ENCODE data around the gene TCF7L2.

TCF7L2 gene

DNA sequence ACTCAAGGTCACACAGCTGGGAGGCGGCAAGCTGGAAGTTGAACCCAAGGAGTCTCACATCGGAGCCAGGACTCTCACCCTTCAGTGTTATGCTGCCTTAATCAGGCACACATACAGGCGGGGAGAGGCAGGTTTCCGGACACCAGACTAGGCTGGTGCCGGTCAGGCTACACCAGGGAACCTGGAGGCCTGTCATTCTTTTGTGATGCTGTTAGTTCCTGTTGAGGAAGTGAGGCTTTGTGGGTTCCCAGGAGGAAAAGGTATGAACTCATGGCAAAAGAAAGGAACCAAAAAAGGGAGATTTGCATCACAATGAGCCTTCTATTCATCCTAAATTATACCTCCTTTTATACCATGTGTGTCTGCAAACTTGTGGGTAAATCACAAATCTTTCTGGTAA is 103.8 kb downstream of the TCF7L2 start:
- DNase-seq: no peak
- no peaks in the 10 kb centered on the region for H3K9me3 ChIP-seq (ENCODE audit: severe bottlenecking)
- no peak for TF ChIP-seq CTCF (IDR thresholded peaks at IDR 0.05; ENCODE audit: low read depth, low read length)
- H3K36me3 ChIP-seq: no peaks in the 10 kb centered on the region
- no peak overlapping the region for H3K27ac ChIP-seq
- no peak overlapping the region for H3K4me3 ChIP-seq (ENCODE audit: low read depth, low read length)
- no peaks in the 10 kb centered on the region for H3K27me3 ChIP-seq (ENCODE audit: insufficient read depth, low read depth, severe bottlenecking)

GRCh38 chr10:113055458-113055857 is 105.4 kb downstream of the TCF7L2 start:
- no peak overlapping the region for H3K27ac ChIP-seq
- no peaks in the 10 kb centered on the region for H3K9me3 ChIP-seq (ENCODE audit: severe bottlenecking)
- no peaks in the 10 kb centered on the region for H3K27me3 ChIP-seq (ENCODE audit: insufficient read depth, low read depth, severe bottlenecking)
- H3K36me3 ChIP-seq: no peaks in the 10 kb centered on the region
- TF ChIP-seq CTCF (IDR thresholded peaks at IDR 0.05; ENCODE audit: low read depth, low read length): no peak
- DNase-seq: no peak
- no peak overlapping the region for H3K4me3 ChIP-seq (ENCODE audit: low read depth, low read length)

- Histone ChIP-seq H3K9me3 (ENCODE audit: severe bottlenecking) (no peaks in the 10 kb centered on the region), H3K27ac (no peak overlapping the region), H3K4me3 (ENCODE audit: low read depth, low read length) (no peak overlapping the region), H3K36me3 (no peaks in the 10 kb centered on the region), H3K27me3 (ENCODE audit: insufficient read depth, low read depth, severe bottlenecking) (no peaks in the 10 kb centered on the region)
- DNase-seq: no peak
- TF ChIP-seq CTCF (IDR thresholded peaks at IDR 0.05; ENCODE audit: low read depth, low read length): no peak
Observed at GRCh38 chr10:113056030-113056429, 106.0 kb downstream of the TCF7L2 start.

- no peak for TF ChIP-seq CTCF (IDR thresholded peaks at IDR 0.05; ENCODE audit: low read depth, low read length)
- Histone ChIP-seq H3K4me3 (ENCODE audit: low read depth, low read length) (no peak overlapping the region), H3K36me3 (no peaks in the 10 kb centered on the region), H3K27ac (no peak overlapping the region), H3K27me3 (ENCODE audit: insufficient read depth, low read depth, severe bottlenecking) (no peaks in the 10 kb centered on the region), H3K9me3 (ENCODE audit: severe bottlenecking) (no peaks in the 10 kb centered on the region)
- DNase-seq: no peak
Observed at GRCh38 chr10:113056441-113057021, 106.5 kb downstream of the TCF7L2 start.

DNA sequence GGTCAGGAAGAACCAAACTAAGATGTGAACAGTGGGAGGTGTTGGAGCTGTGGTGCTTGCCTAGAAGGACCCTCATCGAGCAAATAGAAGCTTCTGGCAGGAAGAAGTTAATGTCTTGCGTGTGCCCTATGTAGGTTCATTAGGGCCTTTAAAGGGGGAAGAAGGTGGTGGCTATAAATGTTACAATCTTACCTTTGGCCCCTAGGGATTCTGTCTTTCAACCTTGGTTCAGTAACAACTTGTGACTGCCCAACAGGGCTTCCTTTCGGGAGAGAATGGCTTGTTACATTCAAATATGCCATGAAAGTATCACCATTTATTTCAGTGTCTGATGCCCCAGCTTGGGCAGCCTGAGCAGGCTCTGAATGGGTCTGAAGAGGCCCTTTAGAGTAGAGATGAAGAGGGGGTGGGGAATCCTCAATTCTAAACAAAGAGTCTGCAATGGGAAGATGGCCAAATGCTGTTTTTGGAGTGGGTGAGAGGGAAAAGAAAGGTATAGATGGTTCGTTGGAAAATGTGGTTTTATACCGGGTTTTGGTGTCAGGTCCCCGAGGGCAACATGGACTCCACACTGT is 108.0 kb downstream of the TCF7L2 start:
- no peaks in the 10 kb centered on the region for H3K9me3 ChIP-seq (ENCODE audit: severe bottlenecking)
- no peaks in the 10 kb centered on the region for H3K36me3 ChIP-seq
- TF ChIP-seq CTCF (IDR thresholded peaks at IDR 0.05; ENCODE audit: low read depth, low read length): no peak
- DNase-seq: no peak
- peak overlapping the region; percentile 41 for H3K27ac ChIP-seq
- no peaks in the 10 kb centered on the region for H3K27me3 ChIP-seq (ENCODE audit: insufficient read depth, low read depth, severe bottlenecking)
- no peak overlapping the region for H3K4me3 ChIP-seq (ENCODE audit: low read depth, low read length)

Data from WERI-Rb-1 (cell line).